WERI-Rb-1 (cell line): ENCODE results near the gene PARP15.
"Not testable (repeated sequence)": the region's sequence is repeated elsewhere in the genome, so short reads cannot be mapped to it uniquely, and the experiment has no call there.

ENCODE experiments used
- DNase-seq: peaks from one replicate; pipeline ENCODE4 v3.0.0-alpha.2; 2020
- H3K27ac ChIP-seq: fragments of 250-450 bp; sonication (Bioruptor Pico); 2 replicates; pipeline ENCODE4 v1.5.1; 2020; ENCODE audit warnings: mild to moderate bottlenecking, moderate library complexity
- H3K27me3 ChIP-seq: fragments of 250-450 bp; sonication (Bioruptor Pico); 2 replicates; pipeline ENCODE4 v1.5.1; 2021; ENCODE audit warnings: mild to moderate bottlenecking, low read depth, moderate library complexity; ENCODE audit not compliant: insufficient read depth, severe bottlenecking
- H3K36me3 ChIP-seq: fragments of 250-450 bp; sonication (Bioruptor Pico); 2 replicates; pipeline ENCODE4 v1.5.1; 2020; ENCODE audit warnings: mild to moderate bottlenecking, moderate library complexity
- H3K4me3 ChIP-seq: 2 replicates; pipeline ENCODE4 v1.5.1; 2011; ENCODE audit warnings: low read depth, mild to moderate bottlenecking, control low read depth, low read length
- H3K9me3 ChIP-seq: fragments of 250-450 bp; sonication (Bioruptor Pico); 2 replicates; pipeline ENCODE4 v1.5.1; 2021; ENCODE audit warnings: mild to moderate bottlenecking, moderate library complexity; ENCODE audit not compliant: severe bottlenecking
- CTCF ChIP-seq: IDR thresholded peaks from 2 replicates; pipeline ENCODE4 v1.5.1; 2011; ENCODE audit warnings: low read depth, mild to moderate bottlenecking, control low read depth, inconsistent platforms, low read length

Gene PARP15

GRCh38 chr3:122562923-122563716 is 14.3 kb upstream of the PARP15 start:
- Histone ChIP-seq H3K4me3 (no peak overlapping the region), H3K27me3 (no peaks in the 10 kb centered on the region), H3K36me3 (peaks cover 3% of the 10 kb centered on the region; the same call in 1 of the 2 replicates), H3K9me3 (no peaks in the 10 kb centered on the region), H3K27ac (no peak overlapping the region)
- TF ChIP-seq CTCF = no peak
- DNase-seq = no peak

- Histone ChIP-seq H3K27ac (peak overlapping the region; percentile 82), H3K27me3 (no peaks in the 10 kb centered on the region), H3K36me3 (peaks cover 3% of the 10 kb centered on the region; the same call in 1 of the 2 replicates), H3K9me3 (no peaks in the 10 kb centered on the region), H3K4me3 (peak overlapping the region; percentile 78)
- TF ChIP-seq CTCF = no peak
- DNase-seq = no peak
Observed at GRCh38 chr3:122563717-122564025, 13.8 kb upstream of the PARP15 start.

- Histone ChIP-seq H3K27ac (peak within 1 kb of the TSS; percentile 82), H3K9me3 (no peaks in the 10 kb centered on the region), H3K36me3 (peaks cover 3% of the 10 kb centered on the region; the same call in 1 of the 2 replicates), H3K27me3 (no peaks in the 10 kb centered on the region), H3K4me3 (peak within 1 kb of the TSS; percentile 78)
- DNase-seq = peak; percentile 61
- TF ChIP-seq CTCF = no peak
Observed at GRCh38 chr3:122564155-122564912, 13.1 kb upstream of the PARP15 start, which contains the start of the genes DTX3L and PARP9. DTX3L (plus strand) TSS chr3:122564338; CDS start chr3:122564427, 89 bp downstream. PARP9 (minus strand) TSS chr3:122564300; CDS start chr3:122559620, 4,680 bp downstream.

- H3K4me3 ChIP-seq, H3K36me3 ChIP-seq, H3K27me3 ChIP-seq, DNase-seq, H3K27ac ChIP-seq, H3K9me3 ChIP-seq: not testable (repeated sequence)
Observed at GRCh38 chr3:122568131-122568530, 9.3 kb upstream of the PARP15 start.

- Histone ChIP-seq H3K27me3 (no peaks in the 10 kb centered on the region), H3K27ac (no peak overlapping the region), H3K9me3 (no peaks in the 10 kb centered on the region), H3K36me3 (peaks cover 3% of the 10 kb centered on the region; the same call in 1 of the 2 replicates), H3K4me3 (no peak overlapping the region)
- TF ChIP-seq CTCF = no peak
- no peak for DNase-seq
Observed at GRCh38 chr3:122568755-122569154, 8.7 kb upstream of the PARP15 start.

GRCh38 chr3:122572940-122573412 is 4.5 kb upstream of the PARP15 start:
- DNase-seq = no peak
- H3K27me3 ChIP-seq = no peaks in the 10 kb centered on the region
- no peak for TF ChIP-seq CTCF
- H3K4me3 ChIP-seq = no peak overlapping the region
- no peak overlapping the region for H3K27ac ChIP-seq
- H3K36me3 ChIP-seq = no peaks in the 10 kb centered on the region
- H3K9me3 ChIP-seq = no peaks in the 10 kb centered on the region
